ENCODE measurements around the gene INPP4A. TPM values are rescaled to one million over a fixed set of nuclear protein-coding genes. Genes with fewer than 3 reads are reported as not detected.
A peak's percentile ranks its signal among the peaks of the same experiment; 100 is the strongest.

Gene INPP4A
- total and polyA plus RNA-seq, 12 donors, result 3.8 to 31.2 (median 21.1) TPM

DNA sequence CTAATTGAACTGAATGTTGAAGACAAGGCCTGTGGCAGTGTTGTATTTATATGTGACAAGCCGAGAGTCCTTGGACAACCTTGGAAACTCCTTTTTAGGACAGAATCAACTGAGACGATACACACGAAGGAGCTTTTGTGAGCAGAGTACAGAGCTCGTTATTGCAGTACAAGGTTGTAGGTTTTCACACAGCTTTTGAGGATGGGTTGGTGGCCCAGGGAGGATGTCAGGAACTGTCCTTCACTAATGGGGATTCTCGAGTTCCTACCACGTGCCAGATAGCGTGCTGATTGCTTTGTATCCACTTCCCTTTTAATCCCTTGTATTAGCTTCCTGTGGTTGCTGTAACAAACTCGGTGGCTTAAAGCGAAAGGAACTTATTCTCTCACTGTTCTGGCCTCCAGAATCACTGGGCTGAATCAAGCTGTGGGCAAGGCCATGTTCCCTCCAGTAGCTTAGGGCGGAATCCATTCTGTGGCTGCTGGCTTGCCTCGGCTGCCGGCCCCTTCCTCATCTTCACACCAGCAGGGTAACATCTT is 20.2 kb downstream of the INPP4A start:
- Histone ChIP-seq H3K4me3 (peak overlapping the region in 1 of 10 donors; percentile 20), H3K4me1 (peaks cover 12 to 98% (median 53%) of the 10 kb centered on the region in 9 donors), H3K27me3 (no peaks in the 10 kb centered on the region), H3K36me3 (peaks cover 0 to under 1% (median 0%) of the 10 kb centered on the region in 9 donors), H3K27ac (peak overlapping the region in 9 of 10 donors; percentile 54 to 89 (median 75)), H3K9me3 (no peaks in the 10 kb centered on the region)
- 68 to 78% methylated on average over 12 of the region's 12 CpGs for WGBS, 2 donors
- intact Hi-C loops (cut with DNase I), result no loop called here
- ATAC-seq (peak; percentile 23 to 65 (median 45)), DNase-seq (no peak)
- TF ChIP-seq, protein P1, sequence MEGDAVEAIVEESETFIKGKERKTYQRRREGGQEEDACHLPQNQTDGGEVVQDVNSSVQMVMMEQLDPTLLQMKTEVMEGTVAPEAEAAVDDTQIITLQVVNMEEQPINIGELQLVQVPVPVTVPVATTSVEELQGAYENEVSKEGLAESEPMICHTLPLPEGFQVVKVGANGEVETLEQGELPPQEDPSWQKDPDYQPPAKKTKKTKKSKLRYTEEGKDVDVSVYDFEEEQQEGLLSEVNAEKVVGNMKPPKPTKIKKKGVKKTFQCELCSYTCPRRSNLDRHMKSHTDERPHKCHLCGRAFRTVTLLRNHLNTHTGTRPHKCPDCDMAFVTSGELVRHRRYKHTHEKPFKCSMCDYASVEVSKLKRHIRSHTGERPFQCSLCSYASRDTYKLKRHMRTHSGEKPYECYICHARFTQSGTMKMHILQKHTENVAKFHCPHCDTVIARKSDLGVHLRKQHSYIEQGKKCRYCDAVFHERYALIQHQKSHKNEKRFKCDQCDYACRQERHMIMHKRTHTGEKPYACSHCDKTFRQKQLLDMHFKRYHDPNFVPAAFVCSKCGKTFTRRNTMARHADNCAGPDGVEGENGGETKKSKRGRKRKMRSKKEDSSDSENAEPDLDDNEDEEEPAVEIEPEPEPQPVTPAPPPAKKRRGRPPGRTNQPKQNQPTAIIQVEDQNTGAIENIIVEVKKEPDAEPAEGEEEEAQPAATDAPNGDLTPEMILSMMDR (IDR thresholded peaks at IDR 0.05), result no peak

DNA sequence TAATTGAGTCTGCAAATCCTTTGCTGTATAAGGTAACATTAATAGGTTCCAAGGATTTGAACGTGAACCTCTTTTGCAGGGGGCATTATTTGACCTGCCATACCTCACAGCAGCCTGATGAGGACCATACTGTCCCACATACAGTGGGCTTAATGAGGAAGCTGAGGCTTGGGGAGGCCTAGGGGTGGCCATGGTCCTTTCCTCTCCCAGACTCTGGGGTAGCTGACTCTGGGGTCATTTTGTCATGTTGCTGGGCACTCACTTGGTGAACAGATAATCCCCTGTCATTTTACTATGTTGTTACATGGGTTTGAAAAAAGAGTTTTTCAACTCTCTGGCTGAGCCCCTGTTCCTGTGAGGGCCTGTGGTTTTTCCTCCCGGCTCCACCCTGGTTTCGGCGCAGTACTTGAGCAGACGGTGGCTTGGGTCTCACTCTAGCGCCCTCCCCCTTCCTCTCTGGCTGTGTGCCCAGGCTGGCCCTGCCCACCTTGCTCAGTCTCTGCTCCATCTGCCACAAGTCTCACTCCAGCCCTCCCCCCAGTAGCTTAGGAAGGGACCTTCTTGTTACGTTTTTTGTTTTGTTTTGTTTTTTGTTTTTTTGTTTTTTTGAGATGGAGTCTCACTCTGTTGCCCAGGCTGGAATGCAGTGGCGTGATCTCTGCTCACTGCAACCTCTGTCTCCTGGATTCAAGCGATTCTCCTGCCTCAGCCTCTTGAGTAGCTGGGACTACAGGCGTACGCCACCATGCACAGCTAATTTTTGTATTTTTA is 21.0 kb downstream of the INPP4A start:
- H3K4me1 ChIP-seq, result peaks cover 12 to 98% (median 49%) of the 10 kb centered on the region in 9 donors
- 48 to 52% methylated on average over 11 of the region's 11 CpGs for WGBS, 2 donors
- H3K9me3 ChIP-seq, result no peaks in the 10 kb centered on the region
- H3K36me3 ChIP-seq, result peaks cover 0 to 5% (median 0%) of the 10 kb centered on the region in 9 donors
- ATAC-seq, result peak; percentile 65 to 89 (median 84)
- intact Hi-C loops (cut with DNase I), result no loop called here
- no peaks in the 10 kb centered on the region for H3K27me3 ChIP-seq
- TF ChIP-seq, protein P1 (IDR thresholded peaks at IDR 0.05), result no peak
- peak; percentile 81 to 83 for DNase-seq
- H3K27ac ChIP-seq, result peak overlapping the region in 9 of 10 donors; percentile 54 to 89 (median 75)
- H3K4me3 ChIP-seq, result peak overlapping the region in 1 of 10 donors; percentile 6

DNA sequence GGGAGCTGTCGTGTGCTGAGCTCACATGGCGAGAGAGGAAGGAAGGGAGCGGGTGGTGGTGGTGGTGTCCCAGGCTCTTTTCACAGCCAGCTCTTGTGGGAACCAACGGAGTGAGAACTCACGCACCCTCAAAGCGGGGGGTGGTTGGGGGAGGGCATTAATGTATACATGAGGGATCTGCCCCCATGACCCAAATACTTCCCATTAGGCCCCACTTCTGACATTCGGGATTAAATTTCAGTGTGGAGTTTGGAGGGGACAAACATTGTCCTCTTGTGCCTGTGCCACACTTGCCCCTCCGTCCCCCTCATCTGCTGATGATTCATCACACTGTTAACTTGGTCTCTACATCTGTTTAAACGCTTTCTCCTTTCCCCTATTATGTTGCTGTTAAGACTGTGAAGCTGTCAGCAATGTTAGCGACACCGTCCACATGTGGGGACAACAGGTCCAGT is 22.5 kb downstream of the INPP4A start:
- Histone ChIP-seq H3K36me3 (peaks cover 0 to 5% (median 0%) of the 10 kb centered on the region in 9 donors), H3K9me3 (no peaks in the 10 kb centered on the region), H3K4me3 (no peak overlapping the region), H3K27me3 (no peaks in the 10 kb centered on the region), H3K27ac (peak overlapping the region in 2 of 10 donors; percentile 18 to 89), H3K4me1 (peaks cover 21 to 98% (median 47%) of the 10 kb centered on the region in 9 donors)
- no peak for DNase-seq
- TF ChIP-seq, protein P1 (IDR thresholded peaks at IDR 0.05), result no peak
- intact Hi-C loops (cut with DNase I), result no loop called here
- ATAC-seq, result no peak
- 93 to 96% methylated on average over 11 of the region's 11 CpGs for WGBS, 2 donors

DNA sequence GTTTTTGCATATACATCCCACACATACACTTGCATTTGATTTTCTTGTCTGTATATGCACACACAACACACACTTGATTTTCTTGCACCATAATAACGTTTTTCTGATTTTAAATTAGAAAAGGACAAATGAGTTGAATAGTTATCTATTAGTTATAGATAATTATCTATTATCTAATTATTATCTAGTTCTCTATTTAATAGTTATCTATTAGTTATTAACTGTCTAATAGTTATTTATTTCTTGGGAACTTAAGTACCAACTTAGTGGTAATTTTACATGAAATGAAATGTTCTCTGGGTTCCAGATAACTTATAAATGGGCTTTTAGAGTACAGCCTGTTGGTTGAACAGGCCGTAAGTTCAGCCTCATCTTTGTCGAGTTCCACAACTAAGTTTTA is 23.0 kb downstream of the INPP4A start:
- intact Hi-C loops (cut with DNase I), result no loop called here
- peaks cover 23 to 98% (median 52%) of the 10 kb centered on the region in 9 donors for H3K4me1 ChIP-seq
- H3K4me3 ChIP-seq, result no peak overlapping the region
- ATAC-seq (no peak), DNase-seq (no peak)
- TF ChIP-seq, protein P1 (IDR thresholded peaks at IDR 0.05), result no peak
- peaks cover 0 to 5% (median 0%) of the 10 kb centered on the region in 9 donors for H3K36me3 ChIP-seq
- H3K27ac ChIP-seq, result peak overlapping the region in 1 of 10 donors; percentile 89
- 90 to 93% methylated on average over 3 of the region's 3 CpGs for WGBS, 2 donors
- no peaks in the 10 kb centered on the region for H3K9me3 ChIP-seq
- H3K27me3 ChIP-seq, result no peaks in the 10 kb centered on the region
